Endometrial microvascular endothelial cells (primary cell): ENCODE data around the gene PLXNA4. TPM values are rescaled to one million over a fixed set of nuclear protein-coding genes. Genes with fewer than 3 reads are reported as not detected.

Experiments
- in situ Hi-C: cut with HindIII; loops from 2 replicates; pipeline ENCODE4 v1.10.0; 2017; ENCODE audit warnings: low sequenced_read_pairs, low pct_unique_long_range_greater_than_20kb; ENCODE audit errors: inconsistent ontology term
- total RNA-seq: library from RNA; depleted of rRNA; stranded (reverse); fragments of >200 nt; gene quantifications from one replicate; pipeline ENCODE4 v1.2.3, GENCODE V29; 2015; ENCODE audit errors: inconsistent ontology term

Gene PLXNA4
- total RNA-seq, 1 donor from 2014 or later = 0.19 TPM

DNA sequence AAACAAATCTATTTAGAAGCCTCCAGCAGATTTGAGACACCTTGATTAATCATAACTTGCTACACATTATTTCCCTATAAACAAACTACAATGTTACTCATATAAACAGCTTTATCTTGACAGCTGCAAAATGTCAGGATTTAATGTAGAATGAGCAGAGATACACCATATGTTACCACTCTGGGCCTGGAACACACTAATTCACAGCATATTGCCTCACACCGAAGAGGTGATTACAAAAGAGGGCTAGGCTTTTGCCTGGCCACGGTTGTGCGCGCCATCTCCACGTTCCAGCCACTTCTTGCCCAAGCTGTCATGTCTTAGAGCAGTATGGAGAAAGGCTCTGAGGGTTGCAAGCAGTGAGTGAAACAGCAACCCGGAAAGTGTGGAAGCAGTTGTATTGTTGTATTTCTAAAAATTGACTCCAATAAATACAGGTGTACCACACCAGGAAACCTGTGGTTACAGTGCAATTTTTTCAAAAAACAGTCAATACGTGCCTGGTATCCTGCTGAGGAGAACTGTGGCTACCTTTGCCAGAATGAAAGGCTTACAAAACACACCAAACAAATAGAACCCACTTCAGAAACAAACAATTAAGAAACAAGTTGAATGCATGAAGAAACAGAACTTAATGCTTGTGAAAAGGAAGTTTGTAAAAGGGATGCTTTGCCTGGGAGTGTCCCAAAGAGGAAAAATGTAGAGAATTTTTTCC, 498.1 kb downstream of the PLXNA4 start:
- in situ Hi-C loops = no loop called here

DNA sequence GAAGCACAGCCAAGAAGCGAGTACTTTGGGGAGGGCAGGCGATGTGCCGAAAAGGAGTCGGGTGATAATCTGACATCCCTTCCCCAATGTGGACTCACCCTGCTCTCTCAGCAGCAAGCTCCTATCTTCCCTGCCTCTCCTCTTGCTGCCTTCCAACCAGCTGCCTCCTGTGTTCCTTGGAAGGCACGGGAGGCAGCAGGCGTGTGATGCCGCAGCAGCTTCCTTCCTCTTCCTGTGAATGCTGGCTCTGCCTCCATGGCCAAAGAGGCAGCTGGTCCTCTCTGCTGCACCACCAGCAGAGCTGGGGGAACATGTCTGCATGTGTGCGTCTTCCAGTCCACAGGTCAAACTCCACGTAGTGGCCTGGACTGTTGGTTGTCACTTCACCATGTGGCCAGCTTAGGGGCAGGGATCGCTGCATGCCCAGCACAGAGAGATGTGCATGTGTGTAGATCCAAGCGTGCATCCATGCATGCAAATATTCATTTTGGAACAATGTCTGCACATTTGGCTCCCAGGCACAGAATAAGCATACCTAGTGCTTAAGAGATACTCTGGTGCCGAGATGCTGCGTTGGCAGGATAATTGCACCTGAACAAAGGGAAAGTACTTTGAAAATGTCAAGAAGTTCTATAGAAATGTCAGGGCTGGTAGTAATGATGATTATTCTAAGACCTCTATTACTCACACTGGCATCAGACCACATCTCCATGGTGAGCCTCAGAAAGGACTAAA, 499.8 kb downstream of the PLXNA4 start:
- in situ Hi-C loops = no loop called here

DNA sequence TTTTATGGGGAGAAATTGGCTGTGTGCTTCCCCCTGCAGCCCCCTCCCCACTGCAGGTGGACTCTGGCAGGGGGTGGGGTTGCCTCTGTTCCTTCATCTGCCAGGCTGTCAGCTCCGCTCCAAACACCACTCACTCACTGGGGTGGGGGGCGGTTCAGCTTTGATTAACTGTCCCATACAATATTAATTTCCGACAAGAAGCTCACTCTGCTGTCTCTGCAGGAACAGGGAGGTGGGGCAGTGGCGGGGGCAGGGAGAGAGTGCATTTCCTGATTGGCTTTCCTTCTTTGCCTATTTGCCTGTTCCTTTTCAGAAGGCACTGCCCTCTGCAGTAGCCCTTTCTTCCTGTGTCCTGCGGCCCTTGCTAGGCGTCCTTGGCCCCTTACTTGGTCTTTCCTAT, 500.8 kb downstream of the PLXNA4 start:
- in situ Hi-C loops = no loop called here

DNA sequence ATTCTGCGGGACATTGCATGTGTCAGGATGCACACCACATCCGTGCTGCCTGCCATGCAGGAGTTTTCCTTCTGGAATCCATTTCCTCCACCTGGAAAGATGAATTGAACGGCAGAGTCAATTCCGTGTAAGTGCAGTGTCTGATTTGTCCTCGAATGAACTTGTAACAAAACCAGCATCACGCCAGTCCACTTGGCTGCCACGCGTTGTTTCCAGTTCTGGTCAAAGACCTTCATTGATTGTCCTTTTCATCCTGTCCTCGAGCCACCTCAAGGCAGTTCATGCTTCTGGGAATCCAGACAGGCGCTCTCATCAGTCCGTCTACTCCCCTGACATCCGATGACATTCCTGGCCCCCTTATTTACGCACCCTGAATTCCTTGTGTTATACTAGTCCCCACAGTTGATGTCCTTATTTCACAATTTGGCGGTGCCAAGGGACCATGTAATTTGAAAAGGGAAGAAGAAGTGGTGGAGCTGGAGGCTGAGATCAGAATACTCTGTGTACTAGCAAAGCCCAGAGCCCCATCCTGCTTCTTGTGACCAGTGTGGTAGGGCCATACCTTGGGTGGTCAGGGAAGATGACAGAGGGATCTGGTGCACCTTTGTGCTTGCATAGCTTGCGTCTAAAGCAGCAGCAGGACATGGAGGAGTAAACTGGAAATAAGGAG, 502.2 kb downstream of the PLXNA4 start:
- in situ Hi-C loops = no loop called here
